HG02623 (cell line): ENCODE measurements around the gene PLCL2.
"Not testable (repeated sequence)": the region's sequence is repeated elsewhere in the genome, so short reads cannot be mapped to it uniquely, and the experiment has no call there.

ENCODE experiments used
- ATAC-seq: cut with Tn5 transposase; IDR thresholded peaks from one replicate; pipeline ENCODE4 v1.9.1; 2021; ENCODE audit warnings: moderate library complexity; ENCODE audit not compliant: unreplicated experiment

Gene PLCL2

GRCh38 chr3:17110660-17111396 is 226.1 kb downstream of the PLCL2 start:
- ATAC-seq: no peak

- ATAC-seq: no peak
Observed at GRCh38 chr3:17111586-17111985, 226.8 kb downstream of the PLCL2 start.

DNA sequence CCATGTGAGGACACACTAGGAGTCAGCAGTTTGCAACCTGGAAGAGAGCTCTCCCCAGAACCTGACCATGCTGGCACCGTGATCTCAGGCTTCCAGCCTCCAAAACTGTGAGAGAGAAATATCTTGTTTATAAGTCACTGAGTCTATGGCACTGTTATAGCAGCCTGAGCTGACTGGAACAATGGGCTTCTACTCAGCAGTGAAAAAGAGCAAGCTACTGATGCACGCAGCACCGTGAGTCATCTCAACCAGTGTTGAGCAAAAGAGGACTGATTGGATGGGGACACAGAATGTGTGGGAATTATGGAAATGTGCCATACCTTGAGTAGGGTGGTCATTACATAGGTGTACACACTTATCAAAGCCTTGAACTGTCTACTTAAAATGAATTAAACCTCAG is 230.4 kb downstream of the PLCL2 start:
- no peak for ATAC-seq

DNA sequence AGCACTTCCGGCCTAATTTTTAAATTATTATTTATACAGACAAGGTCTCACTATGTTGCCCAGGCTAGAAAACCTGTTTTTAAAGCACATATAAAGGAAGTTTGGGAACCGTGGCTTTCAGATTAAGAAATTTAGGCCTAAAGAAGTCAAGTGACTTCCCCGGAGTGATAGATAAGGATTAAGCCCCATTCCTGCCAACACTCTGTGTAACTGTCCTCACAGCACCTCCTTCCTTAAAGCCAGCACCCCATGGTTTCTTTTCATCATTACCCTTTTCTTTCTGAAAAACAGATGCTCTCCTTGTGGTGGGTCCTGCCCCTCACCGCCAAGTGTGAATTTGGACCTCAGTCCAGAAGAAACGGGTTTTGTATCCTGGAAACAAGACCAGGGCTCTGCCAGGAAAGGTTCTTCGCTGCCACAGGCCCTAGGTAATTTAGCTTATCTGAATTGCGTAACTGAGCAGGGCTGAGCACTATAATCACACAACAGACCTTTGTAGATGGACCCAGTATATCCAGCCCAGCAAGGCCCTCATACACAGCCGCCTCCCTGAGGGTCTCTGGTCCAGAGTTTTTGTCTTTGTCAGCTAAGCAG is 231.3 kb downstream of the PLCL2 start:
- no peak for ATAC-seq

GRCh38 chr3:17118771-17119170 is 234.0 kb downstream of the PLCL2 start:
- ATAC-seq: no peak

GRCh38 chr3:17119201-17120072 is 234.7 kb downstream of the PLCL2 start:
- no peak for ATAC-seq

GRCh38 chr3:17120115-17120514 is 235.4 kb downstream of the PLCL2 start:
- no peak for ATAC-seq

- ATAC-seq: no peak
Observed at GRCh38 chr3:17121336-17121735, 236.6 kb downstream of the PLCL2 start.

GRCh38 chr3:17122758-17123157 is 238.0 kb downstream of the PLCL2 start:
- ATAC-seq: no peak

GRCh38 chr3:17125738-17126442 is 241.1 kb downstream of the PLCL2 start:
- no peak for ATAC-seq

- ATAC-seq: not testable (repeated sequence)
Observed at GRCh38 chr3:17128671-17129070, 243.9 kb downstream of the PLCL2 start.

GRCh38 chr3:17129556-17129955 is 244.8 kb downstream of the PLCL2 start:
- ATAC-seq: no peak

GRCh38 chr3:17130956-17131355 is 246.2 kb downstream of the PLCL2 start:
- ATAC-seq: no peak

DNA sequence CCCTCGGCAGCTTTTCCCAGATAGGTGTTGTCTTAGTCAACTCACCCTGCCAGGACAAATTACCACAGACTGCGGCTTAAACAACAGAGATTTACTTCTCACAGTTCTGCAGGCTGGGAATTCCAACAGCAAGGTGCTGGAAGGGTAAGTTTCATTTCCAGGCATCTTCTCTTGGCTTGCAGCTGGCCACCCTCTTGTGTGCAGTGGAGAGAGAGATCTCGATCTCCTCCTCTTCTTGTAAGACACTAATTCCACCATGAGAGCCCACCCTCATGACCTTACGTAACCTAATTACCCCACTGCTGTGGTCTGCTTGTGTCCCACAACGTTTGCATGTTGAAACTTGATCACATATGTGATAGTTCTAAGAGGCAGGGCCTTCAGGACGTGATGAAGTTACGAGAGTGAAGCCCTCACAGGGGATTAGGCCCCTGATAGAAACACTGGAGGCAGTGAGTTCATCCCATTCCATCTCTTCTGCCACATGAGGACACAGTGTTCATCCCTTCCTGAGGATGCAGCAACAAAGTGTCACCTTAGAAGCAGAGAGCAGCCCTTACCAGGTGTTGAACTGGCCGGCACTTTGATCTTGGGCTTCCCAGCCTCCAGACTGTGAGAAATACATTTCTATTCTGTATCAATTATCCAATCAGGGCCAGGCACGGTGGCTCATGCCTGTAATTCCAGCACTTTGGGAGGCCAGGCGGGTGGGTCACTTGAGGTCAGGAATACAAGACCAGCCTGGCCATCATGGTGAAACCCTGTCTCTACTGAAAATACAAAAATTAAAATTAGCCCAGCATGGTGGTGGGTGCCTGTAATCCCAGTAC is 247.7 kb downstream of the PLCL2 start:
- no peak for ATAC-seq

DNA sequence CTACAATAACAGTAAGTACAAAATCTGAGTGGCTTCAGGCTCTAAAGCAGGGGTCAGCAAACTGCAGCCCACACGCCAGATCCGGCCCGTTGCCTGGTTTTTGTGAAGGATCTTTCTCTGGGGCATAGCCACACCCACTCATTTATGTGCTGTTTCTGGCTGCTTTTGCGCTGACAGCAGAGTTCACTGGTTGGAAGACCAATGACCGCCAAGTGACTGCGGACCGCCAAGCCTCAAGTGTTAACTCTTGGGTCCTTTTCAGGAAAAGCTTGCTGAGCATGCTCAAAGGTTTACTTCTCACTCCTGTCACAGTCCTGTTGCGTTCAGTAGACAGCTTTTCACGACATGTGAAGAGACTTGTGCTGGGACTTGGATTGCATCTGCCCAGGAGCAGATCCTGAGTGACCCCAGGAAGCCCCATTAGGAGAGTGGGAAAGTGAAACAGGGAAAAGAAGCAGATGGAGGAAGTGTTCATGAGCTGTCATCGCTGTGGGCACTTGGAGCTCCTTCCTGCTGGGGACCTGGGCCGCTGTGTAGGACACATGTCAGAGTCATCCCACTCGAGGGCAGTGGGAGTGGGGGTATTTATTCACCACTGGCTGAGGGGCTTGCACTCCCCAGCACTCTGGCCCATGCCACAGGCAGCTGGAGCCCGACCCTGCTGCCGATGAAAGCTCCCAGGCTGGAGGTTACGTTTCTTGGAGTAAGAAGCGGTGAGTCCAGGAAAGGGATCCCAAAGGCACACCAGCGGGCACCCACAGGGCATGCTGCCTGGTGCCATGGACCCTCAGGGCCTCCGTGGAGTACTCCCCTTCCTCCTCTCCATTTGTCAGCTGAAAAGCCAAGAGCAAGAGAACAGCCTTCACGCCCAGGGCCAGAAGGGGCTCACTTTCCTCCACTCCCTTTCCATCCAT is 249.1 kb downstream of the PLCL2 start:
- ATAC-seq: no peak

- no peak for ATAC-seq
Observed at GRCh38 chr3:17135696-17136095, 250.9 kb downstream of the PLCL2 start.

GRCh38 chr3:17136136-17136721 is 251.5 kb downstream of the PLCL2 start:
- ATAC-seq: no peak

DNA sequence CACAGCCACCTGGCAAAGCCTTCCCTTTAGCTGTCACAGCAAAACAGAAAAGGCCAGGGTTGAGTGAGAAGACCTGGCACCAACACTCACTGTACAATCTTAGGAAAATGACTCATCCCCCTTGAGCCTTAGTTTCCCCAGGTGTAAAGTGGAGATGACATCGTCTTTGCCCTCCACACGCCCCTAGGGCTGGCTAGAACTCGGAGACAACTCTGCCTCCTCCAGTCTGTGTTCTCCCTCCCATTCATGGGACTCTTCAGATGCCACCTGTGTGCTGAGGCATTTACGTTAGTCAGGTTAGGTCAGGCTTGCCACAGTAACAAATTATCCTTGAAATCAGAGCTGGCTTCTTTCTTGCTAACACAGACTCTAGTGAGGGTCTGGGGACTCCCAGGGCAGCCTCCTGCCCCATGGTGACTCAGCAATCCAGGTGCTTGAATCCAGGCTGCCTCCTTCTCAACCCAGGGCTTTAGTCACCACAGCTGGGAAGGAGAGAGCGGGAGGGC is 252.6 kb downstream of the PLCL2 start:
- no peak for ATAC-seq
